Measurements from ENCODE around the gene STATH. TPM values are rescaled to one million over a fixed set of nuclear protein-coding genes. Genes with fewer than 3 reads are reported as not detected.
"Not testable (repeated sequence)": the region's sequence is repeated elsewhere in the genome, so short reads cannot be mapped to it uniquely, and the experiment has no call there.

The STATH gene
- total RNA-seq, 1 donor from 2014 or later, result not detected

DNA sequence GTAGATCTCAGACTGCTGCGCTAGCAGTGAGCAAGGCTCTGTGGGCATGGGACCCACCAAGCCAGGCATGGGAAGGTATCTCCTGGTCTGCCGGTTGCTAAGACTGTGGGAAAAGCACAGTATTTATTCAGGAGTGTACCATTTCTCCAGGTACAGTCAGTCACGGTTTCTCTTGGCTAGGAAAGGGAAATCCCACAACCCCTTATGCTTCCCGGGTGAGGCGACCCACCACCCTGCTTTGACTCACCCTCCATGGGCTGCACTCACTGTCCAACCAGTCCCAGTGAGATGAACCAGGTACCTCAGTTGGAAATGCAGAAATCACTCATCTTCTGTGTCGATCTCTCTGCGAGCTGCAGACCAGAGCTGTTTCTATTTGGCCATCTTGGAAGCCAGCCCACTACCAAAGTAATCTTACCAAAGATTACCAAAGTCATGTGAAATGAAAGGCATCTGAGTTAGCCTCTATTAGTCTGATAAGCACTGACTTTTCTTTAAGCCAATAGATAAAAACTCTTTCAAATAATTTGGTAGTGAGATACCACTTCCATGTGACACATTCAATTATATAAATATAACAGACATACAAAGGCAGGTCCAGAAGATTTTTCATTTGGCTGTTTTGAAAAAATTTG lies 46.0 kb downstream of the STATH start:
- H2AFZ ChIP-seq (replicated peaks), result no peak overlapping the region
- Mint-ChIP-seq H3K27ac (no peak overlapping the region), H3K4me1 (no peaks in the 10 kb centered on the region), H3K4me3 (no peak overlapping the region), H3K36me3 (no peaks in the 10 kb centered on the region), H3K9me3 (peaks cover 15% of the 10 kb centered on the region), H3K27me3 (ENCODE audit: insufficient read depth, low read depth) (peaks cover 2% of the 10 kb centered on the region)
- no peaks in the 10 kb centered on the region for H3K4me1 ChIP-seq
- no peaks in the 10 kb centered on the region for H4K20me1 ChIP-seq (ENCODE audit: low read depth)
- no peaks in the 10 kb centered on the region for H3F3A ChIP-seq (ENCODE audit: low read depth)
- H3K9ac ChIP-seq, result no peak overlapping the region
- TF ChIP-seq EZH2 (IDR thresholded peaks at IDR 0.05) (no peak), EZH2phosphoT487 (IDR thresholded peaks at IDR 0.05) (no peak)
- TF ChIP-seq, protein P1, sequence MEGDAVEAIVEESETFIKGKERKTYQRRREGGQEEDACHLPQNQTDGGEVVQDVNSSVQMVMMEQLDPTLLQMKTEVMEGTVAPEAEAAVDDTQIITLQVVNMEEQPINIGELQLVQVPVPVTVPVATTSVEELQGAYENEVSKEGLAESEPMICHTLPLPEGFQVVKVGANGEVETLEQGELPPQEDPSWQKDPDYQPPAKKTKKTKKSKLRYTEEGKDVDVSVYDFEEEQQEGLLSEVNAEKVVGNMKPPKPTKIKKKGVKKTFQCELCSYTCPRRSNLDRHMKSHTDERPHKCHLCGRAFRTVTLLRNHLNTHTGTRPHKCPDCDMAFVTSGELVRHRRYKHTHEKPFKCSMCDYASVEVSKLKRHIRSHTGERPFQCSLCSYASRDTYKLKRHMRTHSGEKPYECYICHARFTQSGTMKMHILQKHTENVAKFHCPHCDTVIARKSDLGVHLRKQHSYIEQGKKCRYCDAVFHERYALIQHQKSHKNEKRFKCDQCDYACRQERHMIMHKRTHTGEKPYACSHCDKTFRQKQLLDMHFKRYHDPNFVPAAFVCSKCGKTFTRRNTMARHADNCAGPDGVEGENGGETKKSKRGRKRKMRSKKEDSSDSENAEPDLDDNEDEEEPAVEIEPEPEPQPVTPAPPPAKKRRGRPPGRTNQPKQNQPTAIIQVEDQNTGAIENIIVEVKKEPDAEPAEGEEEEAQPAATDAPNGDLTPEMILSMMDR (IDR thresholded peaks at IDR 0.05), result no peak
- H3K27me3 ChIP-seq, result no peaks in the 10 kb centered on the region
- no peaks in the 10 kb centered on the region for H3K36me3 ChIP-seq
- H3K4me2 ChIP-seq, result no peak overlapping the region
- no peaks in the 10 kb centered on the region for H3K79me2 ChIP-seq (ENCODE audit: low read depth)
- no peak for DNase-seq (ENCODE audit: low spot score)
- no peak overlapping the region for H3K4me3 ChIP-seq
- no peak overlapping the region for H3K27ac ChIP-seq
- no peaks in the 10 kb centered on the region for H3K9me3 ChIP-seq (ENCODE audit: low read depth)

DNA sequence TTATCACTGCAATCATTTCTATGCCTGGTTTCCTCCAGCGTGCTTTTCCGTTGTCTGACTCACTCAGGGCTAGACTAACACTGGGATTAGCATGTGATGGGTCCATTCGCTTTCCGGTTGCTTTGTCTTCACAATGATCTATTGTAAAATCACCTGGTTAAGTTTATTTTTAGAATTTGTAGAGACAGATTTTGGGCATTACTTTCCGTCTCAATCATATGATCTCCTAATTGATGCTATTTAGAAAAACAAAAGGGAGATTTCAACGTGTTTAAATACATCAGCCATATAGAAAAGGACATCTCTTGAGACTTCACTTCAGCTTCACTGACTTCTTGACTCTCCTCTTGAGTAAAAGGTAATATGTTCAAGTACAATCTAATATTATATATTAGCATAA lies 54.4 kb downstream of the STATH start, which contains the start of gene HTN1:
Gene HTN1, plus strand, starts transcription at position 301 of the 400 bp plus-strand sequence. CDS start 2,639 bp downstream, outside the sequence.
- H4K20me1 ChIP-seq (ENCODE audit: low read depth); H3K27ac Mint-ChIP-seq; H3K9me3 ChIP-seq (ENCODE audit: low read depth); H3K4me3 ChIP-seq; H3K4me1 Mint-ChIP-seq; H3K36me3 ChIP-seq; H3K9me3 Mint-ChIP-seq; DNase-seq (ENCODE audit: low spot score); H3K4me2 ChIP-seq; H3K27me3 Mint-ChIP-seq (ENCODE audit: insufficient read depth, low read depth); H3K27me3 ChIP-seq; H3K4me3 Mint-ChIP-seq; H3K79me2 ChIP-seq (ENCODE audit: low read depth); H3K27ac ChIP-seq; H2AFZ ChIP-seq (replicated peaks); H3K9ac ChIP-seq; H3F3A ChIP-seq (ENCODE audit: low read depth); H3K36me3 Mint-ChIP-seq; H3K4me1 ChIP-seq: not testable (repeated sequence)

Other genes starting within 250 kb of the STATH start
- gene SULT1B1, start 235.3 kb upstream of the STATH start, total RNA-seq (ENCODE audit: low replicate concordance), result not detected in 2 replicates
- gene SULT1E1, start 135.8 kb upstream of the STATH start, total RNA-seq (ENCODE audit: low replicate concordance), result not detected in 2 replicates
- gene CSN1S1, start 64.9 kb upstream of the STATH start, total RNA-seq (ENCODE audit: low replicate concordance), result not detected in 2 replicates
- not detected in 2 replicates for gene CSN2, start 30.2 kb upstream of the STATH start, total RNA-seq (ENCODE audit: low replicate concordance)
- not detected in 2 replicates for gene HTN3, start 32.5 kb downstream of the STATH start, total RNA-seq (ENCODE audit: low replicate concordance)
- not detected in 2 replicates for gene HTN1, start 54.5 kb downstream of the STATH start, total RNA-seq (ENCODE audit: low replicate concordance)
- not detected in 2 replicates for gene PRR27, start 158.3 kb downstream of the STATH start, total RNA-seq (ENCODE audit: low replicate concordance)
- gene ODAM, start 199.8 kb downstream of the STATH start, total RNA-seq (ENCODE audit: low replicate concordance), result not detected in 2 replicates
- not detected in 2 replicates for gene FDCSP, start 230.2 kb downstream of the STATH start, total RNA-seq (ENCODE audit: low replicate concordance)
- not detected in 2 replicates for gene CSN3, start 246.6 kb downstream of the STATH start, total RNA-seq (ENCODE audit: low replicate concordance)

Data from neural progenitor cell (in vitro differentiated cells).